ENCODE measurements around the gene FCRL5.

GRCh38 chr1:157478030-157478429, 74.3 kb downstream of the FCRL5 start:
- no peak for TF ChIP-seq POLR2A (IDR thresholded peaks at IDR 0.05; ENCODE audit: low read depth, low read length)
- TF ChIP-seq TAF1 (IDR thresholded peaks at IDR 0.05; ENCODE audit: borderline replicate concordance, low read depth, low read length): no peak
- TF ChIP-seq POLR2AphosphoS5 (IDR thresholded peaks at IDR 0.05; ENCODE audit: low read depth, low read length): no peak

Data from GM12892 (cell line).